HG03135 (cell line): Measurements from ENCODE around the gene KLHL3.

Source experiments
- ATAC-seq: cut with Tn5 transposase; IDR thresholded peaks from one replicate; pipeline ENCODE4 v1.9.1; 2021; ENCODE audit warnings: mild to moderate bottlenecking, moderate library complexity; ENCODE audit not compliant: unreplicated experiment

Gene KLHL3

GRCh38 chr5:137592317-137592716 lies 143.6 kb downstream of the KLHL3 start:
- no peak for ATAC-seq

- ATAC-seq = no peak
These were observed 146.7 kb downstream of the KLHL3 start for GRCh38 chr5:137589185-137589584.

GRCh38 chr5:137587919-137588318 lies 148.0 kb downstream of the KLHL3 start:
- ATAC-seq = no peak

DNA sequence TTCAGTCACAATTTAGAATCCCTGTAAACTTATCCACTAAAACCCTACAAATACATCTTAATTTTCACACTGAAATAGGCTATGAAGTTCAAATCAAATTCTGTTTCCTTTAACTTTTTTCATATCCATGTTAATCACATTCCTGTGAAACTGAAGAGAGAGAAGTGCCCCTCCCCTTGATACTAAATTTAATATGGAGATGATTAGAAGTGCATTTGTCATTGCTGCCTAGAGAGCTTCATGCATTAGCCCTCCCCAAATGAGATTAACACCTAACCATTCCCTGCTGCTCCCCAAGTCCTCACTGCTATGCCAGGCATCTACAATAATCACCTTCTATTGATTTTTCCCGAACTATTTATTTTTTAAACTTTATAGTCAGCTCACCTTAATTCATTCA lies 151.6 kb downstream of the KLHL3 start:
- ATAC-seq = no peak

DNA sequence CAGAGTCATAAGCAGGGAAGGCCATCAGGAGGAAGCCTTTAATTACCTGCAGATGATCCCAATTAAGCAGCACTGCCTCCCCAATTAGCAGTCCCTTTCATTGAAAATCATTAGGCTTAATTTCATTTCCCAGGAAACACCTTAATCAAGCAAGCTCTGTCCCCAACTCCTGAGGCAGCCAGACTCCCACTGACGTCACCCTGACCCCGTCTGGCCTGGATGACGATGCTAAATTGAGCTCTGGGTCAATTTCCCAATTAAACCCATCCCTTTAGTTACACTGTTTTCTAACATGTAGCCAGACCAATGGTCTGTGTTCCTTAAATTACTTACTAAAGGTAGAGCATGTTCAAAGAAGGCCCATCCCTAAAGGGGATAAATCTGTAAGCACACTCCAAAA lies 152.8 kb downstream of the KLHL3 start:
- no peak for ATAC-seq

GRCh38 chr5:137582218-137582617 lies 153.7 kb downstream of the KLHL3 start:
- ATAC-seq = no peak

DNA sequence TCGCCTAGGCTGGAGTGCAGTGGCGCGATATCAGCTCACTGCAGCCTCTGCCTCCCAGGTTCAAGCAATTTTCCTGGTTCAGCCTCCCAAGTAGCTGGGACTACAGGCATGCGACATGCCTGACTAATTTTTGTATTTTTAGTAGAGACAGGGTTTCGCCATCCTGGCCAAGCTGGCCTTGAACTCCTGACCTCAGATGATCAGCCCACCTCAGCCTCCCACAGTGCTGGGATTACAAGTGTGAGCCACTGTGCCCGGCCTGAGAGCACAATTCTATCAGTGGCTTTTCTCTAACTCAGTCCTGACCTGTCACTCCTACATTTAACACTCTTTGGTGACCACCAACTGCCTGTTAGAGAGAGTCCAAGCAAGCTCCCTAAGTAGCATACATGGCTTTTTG lies 154.1 kb downstream of the KLHL3 start:
- no peak for ATAC-seq

GRCh38 chr5:137580030-137580429 lies 155.9 kb downstream of the KLHL3 start:
- no peak for ATAC-seq

GRCh38 chr5:137575847-137576246 lies 160.0 kb downstream of the KLHL3 start:
- ATAC-seq = no peak

GRCh38 chr5:137575211-137575610 lies 160.7 kb downstream of the KLHL3 start:
- no peak for ATAC-seq

- ATAC-seq = no peak
These were observed 162.5 kb downstream of the KLHL3 start for GRCh38 chr5:137573376-137573775.

DNA sequence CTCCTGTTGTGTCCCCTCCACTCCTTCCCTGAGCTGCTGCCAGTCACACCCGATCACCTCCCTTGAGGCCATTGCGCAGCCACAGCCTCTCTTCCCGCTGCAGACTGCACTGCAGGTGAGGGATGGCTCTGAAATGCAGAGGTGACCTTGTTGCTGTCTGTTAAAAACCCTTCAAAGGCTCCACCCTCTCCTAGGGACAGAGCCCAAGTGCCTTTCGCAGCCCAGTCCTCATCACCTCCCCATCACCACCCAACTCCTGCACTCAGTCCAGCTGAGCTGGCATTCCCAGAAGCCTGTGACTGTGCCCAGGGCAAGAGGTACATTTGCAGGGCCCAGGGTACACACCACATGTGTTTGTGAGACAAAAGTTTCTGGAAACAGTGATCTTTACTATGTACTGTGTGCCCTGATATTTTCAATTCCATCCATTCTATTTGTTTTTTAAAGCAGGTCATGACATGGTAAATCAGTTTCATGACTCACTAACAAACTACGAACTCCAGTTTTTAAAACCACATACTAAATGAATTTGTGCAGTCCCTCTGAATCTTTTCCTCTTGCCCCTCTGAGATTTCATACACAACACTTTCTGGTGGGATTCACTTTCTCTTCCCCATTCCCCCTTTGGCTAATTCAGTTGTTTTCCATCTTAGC lies 163.7 kb downstream of the KLHL3 start:
- no peak for ATAC-seq

- ATAC-seq = no peak
These were observed 165.8 kb downstream of the KLHL3 start for GRCh38 chr5:137570070-137570469.
